GM18505 (cell line): ENCODE results near the gene MANEAL.
"Not testable (repeated sequence)": the region's sequence is repeated elsewhere in the genome, so short reads cannot be mapped to it uniquely, and the experiment has no call there.

Experiments
- ATAC-seq: cut with Tn5 transposase; IDR thresholded peaks from one replicate; pipeline ENCODE4 v1.9.1; 2021; ENCODE audit not compliant: unreplicated experiment
- POLR2A ChIP-seq: IDR thresholded peaks from 4 replicates; pipeline ENCODE4 v1.6.1; 2011; ENCODE audit warnings: borderline replicate concordance; ENCODE audit not compliant: insufficient read depth, insufficient read length; ENCODE audit errors: extremely low read depth

Gene MANEAL

DNA sequence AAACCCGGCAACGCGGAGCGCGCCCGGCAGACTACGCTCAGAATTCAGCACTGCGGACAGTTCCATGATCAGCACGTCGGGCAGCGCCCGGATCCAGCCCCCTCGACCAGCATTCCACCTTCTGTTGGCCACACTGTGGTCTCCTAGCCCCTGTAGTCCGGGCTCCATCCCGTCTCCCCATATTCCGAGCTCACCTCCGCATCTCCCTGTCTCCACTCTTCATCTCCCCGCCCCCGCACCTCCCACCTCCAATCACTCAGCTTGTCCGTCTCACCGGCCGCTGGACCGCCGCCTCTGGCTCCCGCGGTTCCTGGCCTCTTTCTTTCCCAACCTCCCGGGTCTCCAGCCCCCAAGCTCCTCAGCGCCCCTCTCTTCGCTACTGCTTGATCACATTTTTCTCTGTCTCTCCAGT lies 29.2 kb upstream of the MANEAL start:
- ATAC-seq: no peak
- no peak for TF ChIP-seq POLR2A

DNA sequence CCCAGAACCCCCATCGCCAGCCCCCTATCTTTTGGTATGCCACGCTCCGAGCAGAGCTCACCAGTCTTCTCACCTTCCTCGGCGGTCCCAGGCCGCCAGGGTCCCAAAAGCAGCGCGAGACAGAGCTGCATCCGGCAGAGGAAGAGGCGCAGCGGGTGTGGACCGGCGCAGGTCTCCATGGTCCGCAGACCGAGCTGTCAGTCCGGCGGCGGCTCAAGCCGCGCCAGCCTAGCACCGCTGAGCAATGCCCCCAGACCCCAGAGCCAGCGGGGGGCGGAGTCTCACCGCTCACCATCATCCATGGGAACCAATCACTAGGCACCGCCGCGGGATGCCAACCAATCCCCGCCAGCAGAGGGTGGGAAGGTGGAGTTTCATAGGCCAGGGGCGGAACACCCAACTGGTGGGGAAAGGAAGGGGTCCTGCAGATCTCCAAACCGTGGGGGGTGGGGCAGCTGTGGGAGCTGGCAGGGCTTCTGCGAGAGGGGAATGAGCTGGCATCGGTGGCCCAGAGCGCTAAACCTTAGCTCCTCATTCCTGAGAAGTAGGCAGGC lies 28.7 kb upstream of the MANEAL start, which contains the start of gene EPHA10:
EPHA10 (minus strand) TSS at position 233 of the 554 bp plus-strand sequence; CDS start at position 179, 54 bp downstream.
- no peak for ATAC-seq
- TF ChIP-seq POLR2A: no peak

DNA sequence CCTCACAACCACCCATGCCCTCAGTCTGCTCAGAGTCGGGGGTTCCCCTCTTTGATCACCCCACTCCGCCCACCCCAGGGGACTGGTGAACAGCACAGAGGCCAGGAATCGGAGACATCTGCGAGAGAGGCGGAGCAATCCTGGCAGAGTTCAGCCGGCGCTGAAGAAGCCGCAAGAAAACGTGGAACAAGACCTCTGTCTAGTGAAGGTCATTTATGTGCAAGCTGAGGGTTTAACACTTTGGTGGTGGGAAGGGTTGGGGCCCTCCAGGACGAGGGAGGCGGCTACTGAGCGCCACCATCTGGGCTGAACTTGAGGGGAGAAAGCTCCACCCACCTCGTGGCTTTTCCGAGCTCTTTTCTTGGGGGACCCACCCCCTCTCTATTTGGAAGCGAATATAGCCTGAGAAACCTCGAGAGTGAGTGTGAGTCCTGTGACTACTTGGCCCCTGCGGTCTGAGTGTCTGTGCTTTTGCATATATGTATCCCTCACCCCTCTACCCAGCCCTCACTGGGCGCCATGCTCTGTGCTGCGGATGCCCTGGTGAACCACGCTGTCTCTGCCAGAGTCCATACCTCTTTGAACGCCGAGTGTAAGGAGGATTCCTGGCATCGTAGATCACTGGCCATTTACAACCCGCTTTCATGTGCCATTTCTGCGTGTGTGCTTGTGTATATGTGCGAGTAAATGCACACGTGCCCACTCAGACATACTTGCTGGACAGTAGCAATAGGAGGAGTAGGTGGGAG lies 27.6 kb upstream of the MANEAL start:
- no peak for ATAC-seq
- TF ChIP-seq POLR2A: no peak

DNA sequence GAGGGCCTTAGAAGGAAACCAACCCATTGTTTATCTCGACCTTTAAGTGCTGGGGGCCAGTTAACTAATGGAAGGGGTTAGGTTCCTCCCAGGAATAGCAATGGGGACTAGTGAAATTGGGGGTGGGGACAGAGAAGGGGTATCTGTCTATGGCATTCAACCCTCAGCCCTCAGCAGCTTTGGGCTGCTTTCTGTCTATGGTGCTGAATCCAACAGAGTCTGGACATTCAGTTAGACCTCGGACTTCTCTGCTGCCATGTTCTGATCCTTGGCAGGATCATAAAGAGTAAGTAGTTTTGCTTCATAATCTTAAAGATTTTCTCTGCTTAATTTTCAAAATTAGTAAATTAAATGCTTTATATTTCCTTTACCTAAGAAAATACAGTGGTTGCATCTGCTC lies 26.2 kb upstream of the MANEAL start:
- ATAC-seq: no peak
- no peak for TF ChIP-seq POLR2A

DNA sequence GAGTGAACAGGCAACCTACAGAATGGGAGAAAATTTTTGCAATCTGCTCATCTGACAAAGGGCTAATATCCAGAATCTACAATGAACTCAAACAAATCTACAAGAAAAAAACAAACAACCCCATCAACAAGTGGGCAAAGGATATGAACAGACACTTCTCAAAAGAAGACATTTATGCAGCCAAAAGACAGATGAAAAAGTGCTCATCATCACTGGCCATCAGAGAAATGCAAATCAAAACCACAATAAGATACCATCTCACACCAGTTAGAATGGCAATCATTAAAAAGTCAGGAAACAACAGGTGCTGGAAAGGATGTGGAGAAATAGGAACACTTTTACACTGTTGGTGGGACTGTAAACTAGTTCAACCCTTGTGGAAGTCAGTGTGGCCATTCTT lies 22.2 kb upstream of the MANEAL start:
- not testable (repeated sequence) for ATAC-seq

DNA sequence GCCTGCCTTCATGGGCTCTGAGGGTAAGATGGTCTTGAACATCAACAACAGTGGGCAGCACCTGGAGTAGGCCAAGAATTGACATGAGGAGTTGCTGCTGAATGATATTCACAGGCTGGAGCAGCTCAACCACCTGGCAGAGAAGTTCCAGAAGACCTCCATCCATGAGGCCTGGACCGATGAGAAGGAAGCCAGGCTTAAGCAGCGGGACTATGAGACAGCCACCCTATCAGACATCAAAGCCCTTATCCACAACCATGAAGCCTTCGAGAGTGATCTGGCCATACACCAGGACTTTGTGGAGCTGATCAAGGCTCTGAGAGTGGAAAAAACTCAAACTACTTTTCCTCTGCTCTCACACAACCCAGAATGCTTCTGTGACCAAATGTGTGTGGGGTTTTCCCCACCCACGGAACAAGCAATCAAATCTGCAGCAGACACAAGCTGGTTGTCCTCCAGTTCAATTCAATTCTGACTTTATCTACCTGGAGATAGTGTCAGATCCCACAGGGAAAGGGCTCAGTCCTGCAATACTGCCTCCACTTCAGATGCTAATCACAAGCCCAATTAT lies 16.6 kb upstream of the MANEAL start:
- ATAC-seq: no peak

DNA sequence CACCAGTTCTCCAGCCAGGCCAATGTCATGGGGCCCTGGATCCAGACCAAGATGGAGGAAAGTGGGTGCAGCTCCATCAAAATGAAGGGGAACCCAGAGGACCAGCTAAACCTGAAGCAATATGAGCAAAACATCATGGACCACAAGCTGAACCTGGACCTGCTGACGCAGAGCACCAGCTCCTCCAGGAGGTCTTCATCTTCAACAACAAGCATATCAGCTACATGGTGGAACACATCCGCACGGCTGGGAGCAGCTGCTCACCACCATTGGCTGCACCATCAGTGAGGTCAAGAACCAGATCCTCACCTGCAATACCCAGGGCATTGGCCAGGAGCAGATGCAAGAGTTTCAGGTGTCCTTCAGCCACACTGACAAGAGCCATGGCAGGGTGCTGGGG lies 15.0 kb upstream of the MANEAL start:
- no peak for ATAC-seq
- no peak for TF ChIP-seq POLR2A

More for the DNA sequence above, 16.6 kb upstream of the MANEAL start:
- no peak for TF ChIP-seq POLR2A

DNA sequence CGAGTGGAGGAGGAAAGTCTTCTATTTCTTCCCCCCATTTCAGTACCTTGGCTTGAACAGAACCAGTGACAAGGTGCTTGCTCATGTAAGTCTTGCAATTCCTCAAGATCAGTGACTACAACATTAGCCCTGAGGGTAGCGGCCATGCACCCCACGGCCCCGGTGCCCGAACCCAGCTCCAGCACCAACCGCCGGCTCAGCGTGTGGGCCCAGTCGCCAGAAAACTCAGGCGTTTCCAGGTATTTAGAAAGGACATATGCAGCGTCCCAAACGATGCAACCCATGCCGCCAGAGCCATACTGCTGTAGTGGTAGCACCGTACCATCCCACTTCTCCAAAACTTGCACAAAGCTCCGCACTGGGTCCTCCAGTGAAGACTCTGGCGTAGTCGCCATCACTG lies 11.2 kb upstream of the MANEAL start:
- no peak for ATAC-seq
- TF ChIP-seq POLR2A: no peak

DNA sequence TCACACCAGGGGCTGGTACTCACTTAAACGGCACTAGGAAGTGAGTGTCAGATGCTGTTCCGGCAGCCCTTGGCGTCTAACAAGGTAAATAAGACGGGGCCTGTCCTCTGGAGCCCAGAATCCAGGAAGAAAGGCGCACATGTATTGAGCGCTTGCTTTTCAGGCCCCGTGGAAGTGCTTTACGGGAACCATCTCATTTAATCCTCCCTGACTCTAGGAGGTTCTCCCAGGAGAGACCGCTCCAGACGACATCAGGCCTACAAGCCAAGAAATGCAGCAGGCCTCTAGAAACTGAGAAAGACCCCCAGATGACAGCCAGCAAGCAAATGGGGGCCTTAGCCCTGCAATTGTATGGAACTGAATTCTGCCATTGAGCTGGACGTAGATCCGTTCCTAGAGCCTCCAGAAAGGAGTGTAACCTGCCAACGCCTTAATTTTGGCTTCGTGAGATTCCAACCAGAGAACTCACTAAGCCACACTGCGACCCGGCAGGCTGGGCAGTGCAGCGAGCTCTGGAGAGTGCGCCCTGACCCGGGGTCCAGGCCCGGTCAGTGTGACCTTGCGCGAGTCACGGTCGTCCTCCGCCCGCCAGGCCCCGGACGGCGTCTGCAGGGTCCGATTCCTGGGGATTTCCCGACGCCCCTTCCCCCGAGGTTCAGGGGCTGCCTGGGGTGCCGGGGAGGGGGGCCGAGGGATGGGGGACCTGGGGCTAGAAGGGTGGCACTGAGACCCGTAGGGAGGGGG lies 532 bp upstream of the MANEAL start:
- no peak for ATAC-seq
- no peak for TF ChIP-seq POLR2A

DNA sequence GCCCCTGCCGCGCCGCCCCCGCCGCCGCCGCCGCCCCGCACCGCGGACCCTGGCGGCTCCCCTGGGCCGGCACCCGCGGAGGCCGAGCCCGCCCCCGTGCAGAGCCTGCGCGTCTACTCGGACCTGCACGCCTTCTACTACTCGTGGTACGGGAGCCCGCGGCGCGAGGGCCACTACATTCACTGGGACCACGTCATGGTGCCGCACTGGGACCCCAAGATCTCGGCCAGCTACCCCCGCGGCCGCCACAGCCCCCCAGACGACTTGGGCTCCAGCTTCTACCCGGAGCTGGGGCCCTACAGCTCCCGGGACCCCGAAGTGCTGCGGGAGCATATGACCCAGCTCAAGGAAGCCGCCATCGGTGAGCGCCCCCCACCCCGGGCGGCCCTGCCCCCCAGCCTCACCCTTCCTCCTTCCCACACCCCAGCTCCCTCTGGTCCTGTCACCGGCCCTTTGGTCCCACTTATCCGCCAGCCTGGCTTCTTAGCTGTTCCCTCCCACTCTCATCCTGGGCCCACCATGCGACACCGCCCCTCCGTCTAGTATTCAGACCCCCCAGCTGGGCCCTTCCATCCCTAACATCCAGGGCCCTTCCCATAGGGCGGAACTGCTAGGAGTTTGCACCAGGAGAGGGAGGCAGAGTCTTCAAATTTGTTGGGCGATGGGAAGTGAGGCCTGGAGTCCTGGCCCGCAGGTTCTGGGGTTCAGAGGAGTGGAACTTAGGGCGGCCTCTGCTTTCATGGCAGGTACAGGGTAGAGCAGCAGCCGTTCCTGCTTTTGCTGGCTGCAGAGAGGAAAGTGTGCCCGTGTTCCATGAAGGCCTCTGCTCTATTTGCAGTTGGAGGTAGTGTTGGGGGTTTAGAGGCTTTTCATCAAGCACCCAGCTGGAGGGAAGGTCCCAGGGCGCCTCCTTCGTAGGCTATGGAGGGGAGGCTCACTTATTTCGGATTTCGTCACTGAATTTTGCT lies 1.0 kb downstream of the MANEAL start:
- no peak for ATAC-seq
- no peak for TF ChIP-seq POLR2A

DNA sequence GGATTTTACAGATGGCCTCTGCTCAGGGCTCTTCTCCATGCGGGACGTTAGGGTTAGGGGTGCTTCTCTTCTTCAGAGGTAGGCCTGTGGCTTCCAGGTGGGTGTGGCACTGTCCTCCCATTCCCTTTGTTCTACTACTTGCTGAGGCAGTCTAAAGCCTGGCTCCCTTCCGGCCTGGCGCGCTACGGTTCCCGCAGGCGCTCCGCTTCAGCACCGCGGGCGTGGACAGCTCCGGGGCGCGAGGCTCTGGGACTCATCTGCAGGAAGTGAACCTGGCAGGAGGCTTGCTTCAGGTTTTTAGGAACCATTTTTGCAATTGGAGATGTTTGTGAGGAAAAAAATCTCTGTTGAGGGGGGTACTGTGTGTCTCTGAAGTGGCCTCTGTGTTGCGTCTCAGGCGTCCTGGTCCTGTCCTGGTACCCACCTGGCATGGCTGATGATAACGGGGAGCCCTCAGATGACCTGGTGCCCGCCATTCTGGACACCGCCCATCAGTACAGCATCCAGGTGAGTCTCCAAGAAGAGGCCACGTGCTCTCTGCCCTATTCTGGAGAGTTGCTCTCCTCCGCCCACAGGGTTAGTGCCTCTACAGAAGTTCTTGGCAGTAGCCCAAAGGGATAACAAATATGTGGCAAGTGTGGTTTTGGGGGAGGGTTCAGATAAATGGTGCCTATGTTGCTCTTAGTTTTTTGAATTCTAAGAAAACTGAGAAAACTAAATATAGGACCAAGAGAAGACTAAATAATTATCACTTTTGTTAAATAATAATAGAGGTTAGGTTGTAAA lies 1.9 kb downstream of the MANEAL start:
- ATAC-seq: no peak
- no peak for TF ChIP-seq POLR2A

DNA sequence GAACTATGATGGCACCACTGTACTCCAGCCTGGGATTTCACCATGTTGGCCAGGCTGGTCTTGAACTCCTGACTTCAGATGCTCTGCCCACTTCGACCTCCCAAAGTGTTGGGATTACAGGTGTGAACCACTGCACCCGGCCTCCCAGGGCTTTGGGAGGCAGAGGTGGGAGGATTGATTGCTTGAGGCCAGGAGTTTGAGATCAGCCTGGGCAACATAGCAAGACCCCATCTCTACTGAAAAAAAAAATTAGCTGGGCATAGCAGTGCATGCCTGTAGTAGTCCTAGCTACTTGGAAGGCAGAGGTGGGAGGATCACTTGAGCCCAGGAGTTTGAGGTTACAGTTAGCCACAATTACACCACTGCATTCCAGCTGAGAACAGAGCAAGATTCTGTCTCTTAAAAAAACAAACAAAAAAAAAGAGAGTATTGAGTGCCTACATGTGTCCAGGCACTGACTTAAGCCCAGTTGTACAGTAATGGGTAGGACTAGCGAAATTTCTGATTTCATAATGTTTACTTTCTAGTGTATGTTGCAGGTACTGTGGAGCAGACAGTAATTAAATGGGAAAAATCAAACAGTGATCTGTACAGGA lies 4.2 kb downstream of the MANEAL start:
- no peak for ATAC-seq
- no peak for TF ChIP-seq POLR2A
